HG03103 (cell line): ENCODE results near the gene RPL22L1.
A peak's percentile ranks its signal among the peaks of the same experiment; 100 is the strongest.
"Not testable (repeated sequence)": the region's sequence is repeated elsewhere in the genome, so short reads cannot be mapped to it uniquely, and the experiment has no call there.

Source experiments
- ATAC-seq: cut with Tn5 transposase; IDR thresholded peaks from one replicate; pipeline ENCODE4 v1.9.1; 2021; ENCODE audit warnings: low read depth; ENCODE audit not compliant: unreplicated experiment

RPL22L1 gene

DNA sequence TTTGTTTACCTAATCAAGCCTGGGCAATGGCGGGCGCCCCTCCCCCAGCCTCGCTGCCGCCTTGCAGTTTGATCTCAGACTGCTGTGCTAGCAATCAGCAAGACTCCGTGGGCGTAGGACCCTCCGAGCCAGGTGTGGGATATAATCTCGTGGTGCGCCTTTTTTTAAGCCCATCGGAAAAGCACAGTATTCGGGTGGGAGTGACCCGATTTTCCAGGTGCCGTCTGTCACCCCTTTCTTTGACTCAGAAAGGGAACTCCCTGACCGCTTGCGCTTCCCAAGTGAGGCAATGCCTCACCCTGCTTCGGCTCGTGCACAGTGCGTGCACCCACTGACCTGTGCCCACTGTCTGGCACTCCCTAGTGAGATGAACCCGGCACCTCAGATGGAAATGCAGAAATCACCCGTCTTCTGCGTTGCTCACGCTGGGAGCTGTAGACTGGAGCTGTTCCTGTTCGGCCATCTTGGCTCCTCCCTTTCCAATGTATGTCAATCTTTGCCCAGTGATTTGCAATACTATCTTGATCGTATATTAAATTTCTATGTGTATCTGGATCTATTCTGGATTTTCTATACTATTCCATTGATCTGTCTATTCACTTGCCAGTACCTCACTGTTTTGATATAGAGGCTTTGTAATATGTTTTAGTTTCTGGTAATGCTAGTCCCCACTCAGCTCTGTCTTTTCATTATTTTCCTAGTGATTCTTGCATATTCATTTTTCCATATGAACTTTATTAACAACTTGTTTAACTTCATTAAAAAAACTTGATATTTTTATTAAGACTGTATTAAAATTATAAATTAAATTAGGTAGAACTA, 14.3 kb upstream of the RPL22L1 start:
- ATAC-seq = not testable (repeated sequence)

GRCh38 chr3:170878688-170879087, 8.7 kb upstream of the RPL22L1 start:
- ATAC-seq = not testable (repeated sequence)

DNA sequence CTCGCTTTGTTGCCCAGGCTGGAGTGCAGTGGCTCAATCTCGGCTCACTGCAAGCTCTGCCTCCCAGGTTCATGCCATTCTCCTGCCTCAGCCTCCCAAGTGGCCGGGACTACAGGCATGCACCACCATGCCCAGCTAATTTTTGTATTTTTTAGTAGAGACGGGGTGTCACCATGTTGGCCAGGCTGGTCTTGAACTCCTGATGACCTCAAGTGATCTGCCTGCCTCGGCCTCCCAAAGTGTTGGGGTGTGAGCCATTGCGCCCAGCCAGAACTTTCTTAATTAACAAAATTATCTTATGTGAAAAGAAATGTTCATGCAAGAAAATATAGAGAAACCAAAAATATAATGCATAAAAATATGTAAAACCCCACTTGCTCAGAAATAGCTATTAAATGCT, 7.3 kb upstream of the RPL22L1 start:
- not testable (repeated sequence) for ATAC-seq

GRCh38 chr3:170876537-170876936, 6.5 kb upstream of the RPL22L1 start:
- no peak for ATAC-seq

DNA sequence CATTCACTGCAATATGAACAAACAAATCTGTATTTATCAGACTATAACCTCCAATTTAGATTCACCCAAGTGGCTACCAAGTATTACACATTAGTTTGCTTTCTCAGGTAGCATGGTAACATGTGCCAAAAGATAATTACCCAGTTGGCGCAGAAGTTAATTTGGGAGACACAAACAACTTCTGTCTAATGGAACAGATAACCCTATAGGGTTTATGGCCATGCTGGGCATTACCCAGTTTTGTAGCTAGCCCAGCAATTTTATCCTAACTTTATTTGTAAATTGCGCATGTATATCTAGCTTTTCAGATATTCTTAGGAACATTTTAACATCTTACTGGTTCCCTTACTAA, 780 bp downstream of the RPL22L1 start:
- no peak for ATAC-seq

DNA sequence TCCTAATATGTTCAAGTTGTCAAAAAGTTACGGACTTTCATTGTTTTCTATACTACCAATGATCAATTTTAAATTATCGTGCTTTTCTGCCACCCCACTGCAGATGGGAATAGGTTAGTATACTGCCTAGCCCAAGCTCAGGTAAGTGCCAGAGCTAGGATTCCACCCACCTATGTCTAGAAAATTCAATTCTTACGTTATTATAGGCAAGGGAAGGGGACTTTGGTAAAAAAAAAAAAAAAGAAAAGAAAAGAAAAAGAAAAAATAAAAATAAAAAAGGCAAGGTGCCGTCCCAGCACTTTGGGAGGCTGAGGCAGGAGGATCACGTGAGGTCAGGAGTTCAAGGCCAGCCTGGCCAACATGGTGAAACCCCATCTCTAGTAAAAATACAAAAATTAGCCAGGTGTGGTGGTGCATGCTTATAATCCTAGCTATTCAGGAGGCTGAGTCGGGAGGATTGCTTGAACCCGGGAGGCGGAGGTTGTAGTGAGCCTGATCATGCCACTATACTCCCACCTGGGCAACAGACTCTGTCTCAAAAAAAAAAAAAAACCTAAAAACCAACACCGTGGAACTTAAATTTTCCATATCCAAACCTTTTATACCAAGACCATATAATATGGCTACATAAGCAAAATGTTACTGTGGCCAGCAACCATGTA, 1.3 kb downstream of the RPL22L1 start:
- no peak for ATAC-seq

GRCh38 chr3:170867143-170867937, 2.7 kb downstream of the RPL22L1 start:
- peak; percentile 24 for ATAC-seq

GRCh38 chr3:170866499-170866898, 3.5 kb downstream of the RPL22L1 start:
- ATAC-seq = no peak

DNA sequence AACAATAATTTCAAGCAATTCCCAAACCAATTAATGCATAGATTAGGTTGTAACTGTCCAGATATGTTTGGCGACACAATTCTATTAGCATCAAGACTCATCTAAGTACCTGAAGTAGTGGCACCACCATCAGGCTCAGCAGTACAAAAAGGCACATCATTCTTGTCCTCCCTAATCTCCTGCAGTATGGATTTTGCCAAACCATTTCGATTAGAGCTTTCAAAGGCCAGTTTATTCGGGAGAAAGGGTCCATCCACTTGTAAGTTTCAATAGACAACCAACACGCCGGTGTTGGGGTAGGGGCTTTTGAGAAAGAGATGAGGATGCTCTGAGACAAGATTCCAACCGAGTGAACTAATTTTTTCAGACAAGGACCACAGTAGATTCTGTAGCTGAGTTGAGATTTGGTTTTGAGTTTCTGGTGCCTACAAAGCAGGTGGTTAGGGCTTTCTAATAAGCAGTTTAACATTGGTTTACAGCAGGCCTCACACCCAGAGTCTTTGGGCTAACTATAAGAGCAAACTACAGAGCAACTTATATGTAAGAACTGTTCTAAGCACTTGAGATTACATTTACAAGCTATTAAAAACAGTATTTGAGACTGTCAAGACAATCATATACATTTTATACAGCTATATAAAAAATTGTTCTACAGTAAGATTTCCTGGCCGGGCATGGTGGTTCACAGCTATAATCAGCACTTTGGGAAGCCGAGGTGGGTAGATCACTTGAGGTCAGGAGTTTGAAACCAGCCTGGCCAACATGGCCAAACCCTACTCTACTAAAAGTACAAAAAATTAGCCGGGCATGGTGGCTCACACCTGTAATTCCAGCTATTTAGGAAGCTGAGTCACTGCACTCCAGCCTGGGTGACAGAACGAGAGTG, 4.5 kb downstream of the RPL22L1 start:
- ATAC-seq = no peak

GRCh38 chr3:170864525-170865208, 5.3 kb downstream of the RPL22L1 start:
- ATAC-seq = no peak

- ATAC-seq = no peak
These were observed 6.2 kb downstream of the RPL22L1 start for GRCh38 chr3:170863816-170864215.

DNA sequence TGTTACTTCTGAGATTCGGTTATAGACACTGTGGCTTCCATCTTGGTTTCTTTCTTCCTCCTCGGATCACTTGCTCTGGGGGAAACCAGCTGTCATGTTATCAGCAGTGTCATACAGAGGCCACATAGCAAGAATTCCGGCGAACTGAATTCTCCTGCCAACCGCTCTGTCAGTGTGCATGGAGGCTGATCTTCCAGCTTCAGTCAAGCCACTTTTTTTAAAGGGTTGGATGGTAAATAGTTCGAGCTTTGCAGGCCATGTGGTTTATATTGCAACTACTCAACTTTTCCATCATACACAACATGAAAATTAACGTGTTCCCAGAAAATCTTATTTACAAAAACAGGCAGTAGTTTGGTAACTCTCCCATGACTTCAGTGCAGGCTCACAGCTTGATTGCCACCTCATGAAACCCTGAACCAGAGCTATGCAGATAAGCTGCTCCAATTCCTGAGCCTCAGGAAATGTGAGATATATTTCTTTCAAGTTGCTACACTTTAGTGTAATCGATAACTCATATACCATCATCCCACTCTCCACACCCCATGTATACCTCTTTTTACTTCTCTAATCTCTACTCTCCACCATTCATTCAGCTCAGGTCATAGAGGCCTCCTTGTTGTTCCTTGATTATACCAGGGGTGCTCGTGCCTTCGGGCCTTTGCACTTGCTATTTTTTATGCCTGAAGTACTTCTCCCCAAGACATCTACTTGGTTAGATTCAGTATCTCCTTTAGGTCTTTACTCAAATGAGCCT, 7.2 kb downstream of the RPL22L1 start:
- ATAC-seq = no peak

GRCh38 chr3:170858599-170858998, 11.4 kb downstream of the RPL22L1 start:
- ATAC-seq = no peak

GRCh38 chr3:170852324-170852723, 17.7 kb downstream of the RPL22L1 start:
- no peak for ATAC-seq

DNA sequence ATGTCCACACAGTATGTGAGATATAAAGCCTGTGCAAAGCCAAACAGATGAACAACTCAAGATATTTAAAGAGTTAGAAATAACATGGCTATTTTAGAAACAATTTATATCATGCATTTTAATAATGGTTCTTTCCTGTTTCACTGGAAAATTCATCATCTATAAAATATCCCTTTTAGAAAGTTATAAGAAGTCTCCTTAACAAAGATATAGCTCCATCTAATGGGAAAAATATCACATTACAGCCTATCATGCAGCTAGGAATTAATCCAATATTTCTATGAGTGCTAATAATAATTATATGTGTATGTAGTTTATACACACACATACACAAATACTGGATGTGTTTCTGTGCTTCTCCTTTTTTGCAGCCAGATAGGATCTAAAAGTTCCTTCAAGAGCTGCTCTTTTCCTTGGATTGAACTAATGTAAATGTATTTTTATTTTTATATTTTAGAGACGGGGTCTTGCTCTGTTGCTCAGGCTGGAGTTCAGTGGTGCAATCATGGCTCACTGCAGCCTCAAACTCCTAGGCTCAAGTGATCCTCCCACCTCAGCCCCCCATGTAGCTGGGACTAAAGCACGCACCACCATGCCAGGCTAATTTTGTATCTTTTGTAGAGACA, 21.6 kb downstream of the RPL22L1 start:
- ATAC-seq = no peak

- no peak for ATAC-seq
These were observed 25.6 kb downstream of the RPL22L1 start for GRCh38 chr3:170844377-170844776.

- no peak for ATAC-seq
These were observed 29.6 kb downstream of the RPL22L1 start for GRCh38 chr3:170840291-170840859.

- ATAC-seq = no peak
These were observed 30.4 kb downstream of the RPL22L1 start for GRCh38 chr3:170839518-170840100.
